GOT3 (cell line): ENCODE measurements around the gene GIPC1.
"Not testable (repeated sequence)": the region's sequence is repeated elsewhere in the genome, so short reads cannot be mapped to it uniquely, and the experiment has no call there.

Experiments
- DNase-seq: peaks from one replicate; lab custom pipeline; 2025; ENCODE audit warnings: mixed read lengths; lab: John Stamatoyannopoulos, UW

The GIPC1 gene

GRCh38 chr19:14517840-14518505 is 22.0 kb upstream of the GIPC1 start, which contains the start of gene DNAJB1:
DNAJB1 (minus strand) TSS chr19:14518397; CDS start chr19:14518349, 48 bp downstream.
- peak; percentile 92 for DNase-seq

GRCh38 chr19:14517446-14517839 is 21.5 kb upstream of the GIPC1 start:
- DNase-seq: no peak

GRCh38 chr19:14516746-14517438 is 21.0 kb upstream of the GIPC1 start:
- no peak for DNase-seq

GRCh38 chr19:14516048-14516534 is 20.2 kb upstream of the GIPC1 start:
- DNase-seq: no peak

- no peak for DNase-seq
Observed at GRCh38 chr19:14515501-14516047, 19.6 kb upstream of the GIPC1 start.

- no peak for DNase-seq
Observed at GRCh38 chr19:14514215-14514863, 18.4 kb upstream of the GIPC1 start.

GRCh38 chr19:14512406-14512961 is 16.6 kb upstream of the GIPC1 start:
- DNase-seq: no peak

GRCh38 chr19:14511229-14511593 is 15.3 kb upstream of the GIPC1 start:
- DNase-seq: no peak

GRCh38 chr19:14510311-14511228 is 14.6 kb upstream of the GIPC1 start:
- DNase-seq: no peak

- no peak for DNase-seq
Observed at GRCh38 chr19:14507704-14508542, 12.0 kb upstream of the GIPC1 start.

- DNase-seq: no peak
Observed at GRCh38 chr19:14505488-14506239, 9.7 kb upstream of the GIPC1 start.

- DNase-seq: not testable (repeated sequence)
Observed at GRCh38 chr19:14504575-14504974, 8.6 kb upstream of the GIPC1 start.

GRCh38 chr19:14503285-14503684 is 7.4 kb upstream of the GIPC1 start:
- DNase-seq: no peak

- no peak for DNase-seq
Observed at GRCh38 chr19:14502334-14503092, 6.6 kb upstream of the GIPC1 start.

GRCh38 chr19:14497228-14497921 is 1.4 kb upstream of the GIPC1 start:
- no peak for DNase-seq

- DNase-seq: no peak
Observed at GRCh38 chr19:14496834-14497227, 904 bp upstream of the GIPC1 start.

- DNase-seq: no peak
Observed at GRCh38 chr19:14495672-14496028, 277 bp downstream of the GIPC1 start.

GRCh38 chr19:14494910-14495671 is 836 bp downstream of the GIPC1 start:
- no peak for DNase-seq
